Suprapubic skin (tissue), 3 donors: ENCODE measurements around the gene SORCS3.

Source experiments
- CTCF ChIP-seq, 2 donors: fragments of 200-600 bp in 1 of 2; fragments of 450-650 bp in 1 of 2; sonication (generic) in 1 of 2; IDR thresholded peaks; one replicate each; pipeline ENCODE4 v1.5.1; 2016 to 2019; ENCODE audit warnings: antibody characterized with exemption in 2 of 2, mild to moderate bottlenecking in 1 of 2, moderate library complexity in 1 of 2
- POLR2A ChIP-seq, 2 donors: fragments of 450-650 bp; IDR thresholded peaks; one replicate each; pipeline ENCODE4 v1.6.1; 2017; ENCODE audit warnings: antibody characterized with exemption in 2 of 2, mild to moderate bottlenecking in 2 of 2, moderate library complexity in 2 of 2

- TF ChIP-seq CTCF (IDR thresholded peaks at IDR 0.05) (no peak), POLR2A (IDR thresholded peaks at IDR 0.05) (no peak)
Measured at GRCh38 chr10:105096316-105096715, 455.2 kb downstream of the SORCS3 start.
